RWPE2 (cell line): ENCODE results near the gene KSR2.

Experiments
- ATAC-seq: fragments of 200-7000 bp; cut with Tn5 transposase; 3 replicates; pipeline ENCODE4 v1.9.1; 2021; ENCODE audit warnings: low read depth
- DNase-seq: peaks from one replicate; pipeline ENCODE4 v3.0.0-alpha.2; 2020; ENCODE audit warnings: low spot score
- H3K27ac ChIP-seq: fragments of 450-650 bp; 2 replicates; pipeline ENCODE4 v1.5.1; 2017; ENCODE audit warnings: mild to moderate bottlenecking; ENCODE audit not compliant: poor library complexity, severe bottlenecking
- H3K27me3 ChIP-seq: fragments of 250-450 bp; sonication (Bioruptor Pico); 2 replicates; pipeline ENCODE4 v1.5.1; 2021; ENCODE audit warnings: mild to moderate bottlenecking, moderate library complexity; ENCODE audit not compliant: insufficient read depth, poor library complexity, severe bottlenecking
- H3K36me3 ChIP-seq: fragments of 250-450 bp; sonication (Bioruptor Pico); 2 replicates; pipeline ENCODE4 v1.5.1; 2020; ENCODE audit warnings: low read depth, mild to moderate bottlenecking, moderate library complexity
- H3K4me1 ChIP-seq: fragments of 250-450 bp; sonication (Bioruptor Pico); 2 replicates; pipeline ENCODE4 v1.5.1; 2021; ENCODE audit warnings: mild to moderate bottlenecking, moderate library complexity; ENCODE audit not compliant: insufficient read depth, poor library complexity, severe bottlenecking
- H3K4me3 ChIP-seq: fragments of 250-450 bp; sonication (Bioruptor Pico); 2 replicates; pipeline ENCODE4 v1.5.1; 2021; ENCODE audit warnings: mild to moderate bottlenecking, moderate library complexity; ENCODE audit not compliant: severe bottlenecking
- H3K9me3 ChIP-seq: fragments of 250-450 bp; sonication (Bioruptor Pico); 2 replicates; pipeline ENCODE4 v1.5.1; 2021; ENCODE audit warnings: mild to moderate bottlenecking, moderate library complexity; ENCODE audit not compliant: severe bottlenecking
- TF ChIP-seq, protein P1 (sequence below): fragments of 450-650 bp; IDR thresholded peaks from one replicate; pipeline ENCODE4 v1.5.1; 2017; ENCODE audit warnings: mild to moderate bottlenecking, moderate library complexity; ENCODE audit not compliant: poor library complexity, severe bottlenecking

The KSR2 gene

DNA sequence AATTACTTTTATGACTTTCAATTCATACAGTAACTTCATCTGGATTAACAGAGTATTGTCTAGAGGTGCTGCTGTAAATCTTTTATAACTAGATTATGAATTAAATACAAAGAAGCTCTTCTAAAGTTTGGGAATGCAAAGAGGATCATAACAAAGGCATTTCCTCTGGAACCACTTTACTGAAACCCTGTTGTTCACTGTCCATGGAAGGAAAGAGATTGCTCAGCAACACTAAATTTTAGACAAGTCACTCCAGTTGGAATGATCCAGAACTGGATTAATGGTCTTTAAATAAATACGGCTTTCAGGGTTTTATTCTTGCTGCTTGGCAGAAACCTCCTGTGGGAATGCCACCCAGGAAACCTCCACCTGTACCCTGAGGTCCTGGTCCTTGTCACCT lies 250.6 kb downstream of the KSR2 start:
- Histone ChIP-seq H3K36me3 (no peaks in the 10 kb centered on the region), H3K27ac (no peak overlapping the region), H3K27me3 (peaks cover 6% of the 10 kb centered on the region), H3K4me3 (no peak overlapping the region), H3K4me1 (no peaks in the 10 kb centered on the region), H3K9me3 (no peaks in the 10 kb centered on the region)
- ATAC-seq, result no peak
- no peak for DNase-seq
- TF ChIP-seq, protein P1, sequence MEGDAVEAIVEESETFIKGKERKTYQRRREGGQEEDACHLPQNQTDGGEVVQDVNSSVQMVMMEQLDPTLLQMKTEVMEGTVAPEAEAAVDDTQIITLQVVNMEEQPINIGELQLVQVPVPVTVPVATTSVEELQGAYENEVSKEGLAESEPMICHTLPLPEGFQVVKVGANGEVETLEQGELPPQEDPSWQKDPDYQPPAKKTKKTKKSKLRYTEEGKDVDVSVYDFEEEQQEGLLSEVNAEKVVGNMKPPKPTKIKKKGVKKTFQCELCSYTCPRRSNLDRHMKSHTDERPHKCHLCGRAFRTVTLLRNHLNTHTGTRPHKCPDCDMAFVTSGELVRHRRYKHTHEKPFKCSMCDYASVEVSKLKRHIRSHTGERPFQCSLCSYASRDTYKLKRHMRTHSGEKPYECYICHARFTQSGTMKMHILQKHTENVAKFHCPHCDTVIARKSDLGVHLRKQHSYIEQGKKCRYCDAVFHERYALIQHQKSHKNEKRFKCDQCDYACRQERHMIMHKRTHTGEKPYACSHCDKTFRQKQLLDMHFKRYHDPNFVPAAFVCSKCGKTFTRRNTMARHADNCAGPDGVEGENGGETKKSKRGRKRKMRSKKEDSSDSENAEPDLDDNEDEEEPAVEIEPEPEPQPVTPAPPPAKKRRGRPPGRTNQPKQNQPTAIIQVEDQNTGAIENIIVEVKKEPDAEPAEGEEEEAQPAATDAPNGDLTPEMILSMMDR, result no peak

DNA sequence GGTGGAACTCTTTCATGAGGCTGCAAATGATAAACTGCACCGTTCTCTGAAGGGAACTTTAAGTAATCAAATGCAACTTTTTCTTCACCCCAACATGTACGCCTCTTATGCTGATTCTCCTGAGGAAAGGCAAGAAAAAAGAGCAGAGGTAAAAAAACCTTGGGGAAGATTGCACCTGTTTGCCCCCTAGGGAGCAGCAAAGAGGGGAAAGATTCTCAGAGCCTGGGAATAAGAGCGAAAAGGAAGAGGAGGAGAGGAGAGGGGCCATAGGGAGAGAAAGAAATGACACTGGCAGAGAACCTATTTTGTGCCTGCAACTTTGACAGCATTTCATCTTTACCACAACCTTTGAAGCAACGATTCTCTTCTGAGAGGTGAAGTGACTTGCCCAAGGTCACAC lies 254.6 kb downstream of the KSR2 start:
- H3K36me3 ChIP-seq, result no peaks in the 10 kb centered on the region
- H3K27me3 ChIP-seq, result peaks cover 6% of the 10 kb centered on the region
- H3K4me3 ChIP-seq, result no peak overlapping the region
- H3K4me1 ChIP-seq, result no peaks in the 10 kb centered on the region
- TF ChIP-seq, protein P1, result no peak
- no peak for ATAC-seq
- no peak for DNase-seq
- no peaks in the 10 kb centered on the region for H3K9me3 ChIP-seq
- H3K27ac ChIP-seq, result no peak overlapping the region

DNA sequence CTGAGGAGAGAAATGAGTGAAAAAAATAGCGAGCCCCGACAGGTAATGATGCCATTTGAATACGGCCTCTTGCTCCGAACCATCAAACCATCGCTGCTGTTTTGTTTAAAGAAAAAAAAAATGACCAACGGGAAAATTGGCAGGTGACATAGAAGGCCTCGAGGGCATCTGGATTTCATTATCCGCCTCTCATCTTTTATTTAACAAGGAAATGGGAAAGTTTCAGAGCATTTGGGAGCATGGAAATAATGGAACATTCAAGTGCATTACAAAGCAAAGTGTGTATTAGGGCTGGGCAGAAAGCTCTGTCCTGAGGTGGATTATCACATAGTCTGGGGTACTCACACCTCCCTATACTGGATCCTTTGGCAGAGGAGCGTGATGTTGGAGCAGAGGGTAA lies 258.7 kb downstream of the KSR2 start:
- Histone ChIP-seq H3K27ac (no peak overlapping the region), H3K9me3 (no peaks in the 10 kb centered on the region), H3K36me3 (no peaks in the 10 kb centered on the region), H3K4me1 (no peaks in the 10 kb centered on the region), H3K4me3 (no peak overlapping the region), H3K27me3 (peaks cover 3% of the 10 kb centered on the region)
- ATAC-seq (no peak), DNase-seq (no peak)
- TF ChIP-seq, protein P1, result no peak

DNA sequence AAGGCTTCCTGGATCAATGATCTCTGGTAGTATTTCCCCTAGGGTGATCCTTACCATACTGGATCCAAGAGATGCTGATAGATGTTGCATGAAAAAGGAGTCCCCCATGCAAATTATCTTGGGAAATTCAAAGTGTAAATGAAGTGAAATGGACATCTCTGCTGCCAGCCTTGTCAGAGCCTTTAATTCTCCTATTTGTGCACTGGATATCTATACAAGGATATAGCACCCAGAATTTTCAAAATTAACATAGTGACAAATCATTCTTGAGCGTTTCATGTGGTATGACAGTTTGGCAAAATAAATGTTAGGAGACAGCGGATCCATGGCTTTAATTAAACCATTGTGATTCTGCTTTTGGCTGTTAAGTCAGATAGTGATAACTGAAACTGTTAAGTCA lies 260.9 kb downstream of the KSR2 start:
- ATAC-seq, result no peak

DNA sequence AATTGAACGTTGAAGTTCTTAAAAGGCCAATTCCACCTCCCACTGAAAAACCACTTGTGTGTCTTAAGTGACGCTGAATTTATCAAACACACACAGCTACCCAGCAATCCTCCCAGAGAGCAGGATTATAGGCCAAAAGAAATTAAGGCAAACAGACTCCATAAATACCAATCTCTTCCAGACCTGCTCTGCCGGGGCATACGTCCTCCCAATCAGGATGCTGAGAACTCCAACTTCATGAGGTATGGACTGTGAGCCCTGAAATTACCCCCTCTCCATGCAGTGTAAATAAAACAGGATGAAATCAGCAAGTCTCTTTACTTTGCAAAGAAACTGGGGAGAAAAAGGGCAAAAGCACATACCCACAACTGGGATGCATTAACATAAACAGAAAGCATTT lies 265.2 kb downstream of the KSR2 start:
- ATAC-seq, result no peak
- no peak for DNase-seq
- Histone ChIP-seq H3K4me3 (no peak overlapping the region), H3K27ac (no peak overlapping the region), H3K36me3 (no peaks in the 10 kb centered on the region), H3K9me3 (no peaks in the 10 kb centered on the region), H3K27me3 (no peaks in the 10 kb centered on the region), H3K4me1 (peaks cover 6% of the 10 kb centered on the region)
- TF ChIP-seq, protein P1, result no peak

More for the DNA sequence above, 260.9 kb downstream of the KSR2 start:
- TF ChIP-seq, protein P1, result no peak
- H3K4me3 ChIP-seq, result no peak overlapping the region
- DNase-seq, result no peak
- H3K9me3 ChIP-seq, result no peaks in the 10 kb centered on the region
- no peaks in the 10 kb centered on the region for H3K27me3 ChIP-seq
- no peaks in the 10 kb centered on the region for H3K36me3 ChIP-seq
- no peaks in the 10 kb centered on the region for H3K4me1 ChIP-seq
- no peak overlapping the region for H3K27ac ChIP-seq
